ENCODE data around the gene TMEM220. TPM values are rescaled to one million over a fixed set of nuclear protein-coding genes. Genes with fewer than 3 reads are reported as not detected.

Gene TMEM220
- total RNA-seq, 1 experiment from 2014 or later = not detected

- TF ChIP-seq ZBTB33 (IDR thresholded peaks at IDR 0.05; ENCODE audit: extremely low read depth, insufficient replicate concordance, low read length) (no peak), SRF (IDR thresholded peaks at IDR 0.05; ENCODE audit: low read depth) (no peak), TCF7L2 (IDR thresholded peaks at IDR 0.05; ENCODE audit: borderline replicate concordance, extremely low read depth, insufficient read depth, insufficient read length) (no peak), SP1 (IDR thresholded peaks at IDR 0.05; ENCODE audit: low read depth) (no peak), ELF1 (IDR thresholded peaks at IDR 0.05; ENCODE audit: borderline replicate concordance, low read depth) (no peak), CEBPB (IDR thresholded peaks at IDR 0.05; ENCODE audit: low read depth) (no peak), ZNF274 (IDR thresholded peaks at IDR 0.05; ENCODE audit: low read depth, low read length) (no peak), POLR2AphosphoS5 (IDR thresholded peaks at IDR 0.05; ENCODE audit: low read depth, low read length) (no peak)
Observed at GRCh38 chr17:10705727-10706126, 24.1 kb downstream of the TMEM220 start (continued).

DNA sequence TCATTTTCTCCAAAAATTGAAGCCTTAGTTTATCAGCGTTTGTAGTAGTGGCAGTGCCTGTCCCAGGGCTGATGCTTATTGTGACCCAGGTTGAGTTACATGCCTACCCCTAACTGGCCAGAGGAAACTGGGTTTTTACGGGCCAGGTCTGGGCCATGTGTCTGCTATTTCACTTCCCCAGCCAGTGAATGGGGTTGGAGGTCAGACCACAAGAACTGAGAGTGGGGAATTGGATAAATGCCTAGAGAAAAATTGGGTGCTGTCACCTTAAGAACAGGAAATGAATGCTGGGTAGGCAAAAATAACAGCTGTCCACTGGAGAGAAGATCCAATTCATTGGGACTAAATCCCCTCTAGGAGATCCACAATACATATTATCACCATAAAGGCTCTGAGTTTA lies 27.2 kb downstream of the TMEM220 start:
- H3K27ac ChIP-seq (ENCODE audit: low read depth, low read length) = no peak overlapping the region
- BruUV-seq (replicated peaks) = no TSS peak
- H3K4me3 ChIP-seq (replicated peaks in 1 of 2; ENCODE audit: low read depth in 1 of 2, low read length in 2 of 2) = no peak overlapping the region
- ChIA-PET CTCF (no interaction called here), POLR2A (no interaction called here), RAD21 (ENCODE audit: low non-redundant PET in 1 of 2, low total read pairs in 2 of 2, uncharacterized antibody in 2 of 2, unreplicated experiment in 2 of 2) (no interaction called here)
- peaks cover 22% of the 10 kb centered on the region for H3K79me2 ChIP-seq (ENCODE audit: insufficient read depth, low read length)
- no peaks in the 10 kb centered on the region for H3K9me2 ChIP-seq (ENCODE audit: insufficient read depth)
- no peaks in the 10 kb centered on the region for H4K20me1 ChIP-seq (ENCODE audit: insufficient read depth)
- H3K9ac ChIP-seq (ENCODE audit: low read length) = no peak overlapping the region
- ATAC-seq (no peak), DNase-seq (ENCODE audit: low read depth, low spot score) (no peak)
- intact Hi-C loops (cut with micrococcal nuclease) = no loop called here
- H2AFZ ChIP-seq (ENCODE audit: low read depth, low read length, poor library complexity, severe bottlenecking) = no peak overlapping the region
- peaks cover 9 to 16% of the 10 kb centered on the region in 2 experiments; a peak in 3 of 4 replicates for H3K36me3 ChIP-seq (ENCODE audit: control insufficient read depth in 1 of 2, insufficient read depth in 2 of 2, low read length in 2 of 2)
- peaks cover 6 to 12% of the 10 kb centered on the region in 2 experiments; a peak in 3 of 4 replicates for H3K4me1 ChIP-seq (ENCODE audit: control insufficient read depth in 1 of 2, insufficient read depth in 2 of 2, low read length in 2 of 2)
- H3K9me3 ChIP-seq (ENCODE audit: control insufficient read depth in 1 of 2, insufficient read depth in 1 of 2, low read depth in 1 of 2, low read length in 2 of 2) = no peaks in the 10 kb centered on the region
- no peaks in the 10 kb centered on the region for H3K27me3 ChIP-seq (ENCODE audit: insufficient read depth, low read length)
- H3K4me2 ChIP-seq (ENCODE audit: low read length) = peak overlapping the region; percentile 18; the same call in 1 of the 2 replicates
- no peak for TF ChIP-seq POLR2AphosphoS5 (IDR thresholded peaks at IDR 0.05; ENCODE audit: low read depth, low read length)
- TF ChIP-seq EZH2phosphoT487 (IDR thresholded peaks at IDR 0.05; ENCODE audit: borderline replicate concordance) = no peak
- no peak for TF ChIP-seq CBX3 (IDR thresholded peaks at IDR 0.05; ENCODE audit: low read depth)
- TF ChIP-seq FOSL1 (IDR thresholded peaks at IDR 0.05; ENCODE audit: low read depth) = no peak
- no peak for TF ChIP-seq EZH2 (IDR thresholded peaks at IDR 0.05)
- TF ChIP-seq ATF3 (IDR thresholded peaks at IDR 0.05) = no peak
- TF ChIP-seq CEBPB (IDR thresholded peaks at IDR 0.05; ENCODE audit: low read depth) = no peak
- no peak for TF ChIP-seq ZNF274 (IDR thresholded peaks at IDR 0.05; ENCODE audit: low read depth, low read length)
- no peak for TF ChIP-seq RAD21 (IDR thresholded peaks at IDR 0.05; ENCODE audit: low read depth)
- no peak for TF ChIP-seq REST (IDR thresholded peaks at IDR 0.05; ENCODE audit: low read depth)
- TF ChIP-seq POLR2A (IDR thresholded peaks at IDR 0.05; ENCODE audit: borderline replicate concordance, extremely low read depth, insufficient read depth, insufficient read length) = no peak
- TF ChIP-seq TCF7L2 (IDR thresholded peaks at IDR 0.05; ENCODE audit: borderline replicate concordance, extremely low read depth, insufficient read depth, insufficient read length) = no peak
- no peak for TF ChIP-seq ZFX (IDR thresholded peaks at IDR 0.05)
- TF ChIP-seq, protein P1, sequence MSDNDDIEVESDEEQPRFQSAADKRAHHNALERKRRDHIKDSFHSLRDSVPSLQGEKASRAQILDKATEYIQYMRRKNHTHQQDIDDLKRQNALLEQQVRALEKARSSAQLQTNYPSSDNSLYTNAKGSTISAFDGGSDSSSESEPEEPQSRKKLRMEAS (IDR thresholded peaks at IDR 0.05) = no peak
- TF ChIP-seq JUND (IDR thresholded peaks at IDR 0.05) = no peak
